Activated CD4-positive, alpha-beta memory T cell treated with anti-CD3 and anti-CD28 coated beads for 36 hours (primary cell): ENCODE measurements around the gene MMP10. TPM values are rescaled to one million over a fixed set of nuclear protein-coding genes. Genes with fewer than 3 reads are reported as not detected.

Experiments used
- CTCF ChIA-PET: fragments of 350-600 bp; sonication (Branson Sonifier 250); formaldehyde crosslinking; loops from one replicate; lab custom pipeline; 2021; ENCODE audit warnings: antibody characterized with exemption, inconsistent platforms; lab: Charles Lee
- POLR2A ChIA-PET: fragments of 350-600 bp; sonication (Branson Sonifier 250); formaldehyde crosslinking; loops from one replicate; lab custom pipeline; 2021; ENCODE audit warnings: antibody characterized with exemption; lab: Charles Lee
- DNase-seq: peaks from one replicate; pipeline ENCODE4 v3.0.0-alpha.2; 2020
- H3K27ac Mint-ChIP-seq: one replicate; pipeline ENCODE4 v1.8.0; 2021; ENCODE audit warnings: mixed read lengths
- H3K27me3 Mint-ChIP-seq: one replicate; pipeline ENCODE4 v1.8.0; 2021; ENCODE audit warnings: mixed read lengths
- H3K36me3 Mint-ChIP-seq: one replicate; pipeline ENCODE4 v1.8.0; 2021; ENCODE audit warnings: mixed read lengths
- H3K4me1 Mint-ChIP-seq: one replicate; pipeline ENCODE4 v1.8.0; 2021; ENCODE audit warnings: low read depth, mixed read lengths
- H3K4me3 Mint-ChIP-seq: one replicate; pipeline ENCODE4 v1.8.0; 2021; ENCODE audit warnings: mild to moderate bottlenecking, mixed read lengths
- H3K9me3 Mint-ChIP-seq: one replicate; pipeline ENCODE4 v1.8.0; 2021; ENCODE audit warnings: mixed read lengths
- intact Hi-C: fragments of 100-400 bp; cut with micrococcal nuclease; formaldehyde crosslinking; loops from one replicate; pipeline ENCODE4 v1.15.1; 2023
- total RNA-seq, 2 experiments: library from RNA; stranded (reverse); gene quantifications; one replicate each; pipeline ENCODE4 v1.2.3, GENCODE V29; 2021

MMP10 gene
- total RNA-seq: not detected

GRCh38 chr11:102780491-102780918 is at the start of gene MMP10:
TSS of gene MMP10 (minus strand) at chr11:102780628. CDS start at chr11:102780591, 37 bp downstream.
- DNase-seq: no peak

GRCh38 chr11:102829316-102830000 is 49.0 kb upstream of the MMP10 start:
- Mint-ChIP-seq H3K4me3 (no peak overlapping the region), H3K4me1 (no peaks in the 10 kb centered on the region), H3K27ac (no peak overlapping the region), H3K9me3 (no peaks in the 10 kb centered on the region), H3K36me3 (no peaks in the 10 kb centered on the region), H3K27me3 (peaks cover 25% of the 10 kb centered on the region)
- ChIA-PET CTCF (no interaction called here), POLR2A (no interaction called here)
- DNase-seq: no peak
- intact Hi-C loops: no loop called here

More at GRCh38 chr11:102780491-102780918, at the start of gene MMP10:
- Mint-ChIP-seq H3K4me3 (no peak within 1 kb of the TSS), H3K36me3 (no peaks in the 10 kb centered on the region), H3K9me3 (no peaks in the 10 kb centered on the region), H3K27me3 (peaks cover 7% of the 10 kb centered on the region), H3K4me1 (no peaks in the 10 kb centered on the region), H3K27ac (no peak within 1 kb of the TSS)
- intact Hi-C loops: no loop called here
- ChIA-PET POLR2A (no interaction called here), CTCF (no interaction called here)

DNA sequence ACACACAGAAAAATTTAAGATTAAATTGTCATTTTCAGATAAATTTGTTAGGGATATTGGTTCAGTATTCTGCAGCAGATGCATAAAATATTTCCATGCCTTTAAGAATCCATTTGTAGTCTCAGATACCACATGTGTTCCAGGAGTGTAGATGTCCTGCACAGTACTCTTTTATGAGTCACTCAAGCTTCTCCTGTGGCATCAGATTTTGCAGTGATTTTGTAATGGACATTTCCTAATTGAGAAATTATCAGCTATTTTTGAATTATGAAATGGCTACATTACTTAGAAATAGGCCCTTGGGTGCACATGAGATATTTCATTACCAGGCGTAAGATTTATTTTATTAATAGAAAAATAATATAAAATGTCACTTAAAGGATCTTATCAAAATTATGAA is 44.1 kb upstream of the MMP10 start:
- no peak for DNase-seq
- POLR2A ChIA-PET: no interaction called here
- Mint-ChIP-seq H3K4me1 (no peaks in the 10 kb centered on the region), H3K27me3 (peaks cover 9% of the 10 kb centered on the region), H3K36me3 (no peaks in the 10 kb centered on the region), H3K4me3 (no peak overlapping the region), H3K9me3 (no peaks in the 10 kb centered on the region), H3K27ac (no peak overlapping the region)
- CTCF ChIA-PET: no interaction called here
- intact Hi-C loops: no loop called here

GRCh38 chr11:102819491-102819890 is 39.1 kb upstream of the MMP10 start:
- DNase-seq: no peak
- no peaks in the 10 kb centered on the region for H3K27me3 Mint-ChIP-seq
- H3K9me3 Mint-ChIP-seq: peaks cover 3% of the 10 kb centered on the region
- intact Hi-C loops: no loop called here
- H3K4me3 Mint-ChIP-seq: no peak overlapping the region
- H3K4me1 Mint-ChIP-seq: no peaks in the 10 kb centered on the region
- H3K27ac Mint-ChIP-seq: no peak overlapping the region
- no peaks in the 10 kb centered on the region for H3K36me3 Mint-ChIP-seq
- CTCF ChIA-PET: no interaction called here
- POLR2A ChIA-PET: no interaction called here

DNA sequence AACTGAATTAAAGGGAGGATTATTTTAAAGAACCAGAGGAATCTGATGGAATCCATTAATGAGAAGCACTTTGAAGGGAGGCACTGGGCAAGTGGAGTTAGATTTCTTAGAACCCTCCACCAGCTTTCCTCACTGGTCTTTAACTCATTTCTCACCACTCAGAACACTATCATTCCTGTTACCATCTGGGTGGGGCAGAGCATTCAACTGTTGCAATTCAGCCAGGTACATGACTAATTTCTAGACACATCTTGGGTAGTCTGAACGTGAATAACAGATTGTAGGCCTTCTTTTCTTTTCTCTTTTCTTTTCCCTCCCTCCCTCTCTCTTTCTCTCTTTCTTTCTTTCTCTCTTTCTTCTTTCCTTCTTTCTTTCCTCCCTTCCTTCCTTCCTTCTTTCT is 33.1 kb upstream of the MMP10 start:
- no peaks in the 10 kb centered on the region for H3K4me1 Mint-ChIP-seq
- no peak for DNase-seq
- ChIA-PET POLR2A (no interaction called here), CTCF (no interaction called here)
- intact Hi-C loops: no loop called here
- no peaks in the 10 kb centered on the region for H3K36me3 Mint-ChIP-seq
- no peak overlapping the region for H3K4me3 Mint-ChIP-seq
- no peak overlapping the region for H3K27ac Mint-ChIP-seq
- H3K27me3 Mint-ChIP-seq: peaks cover 3% of the 10 kb centered on the region
- peaks cover 3% of the 10 kb centered on the region for H3K9me3 Mint-ChIP-seq

DNA sequence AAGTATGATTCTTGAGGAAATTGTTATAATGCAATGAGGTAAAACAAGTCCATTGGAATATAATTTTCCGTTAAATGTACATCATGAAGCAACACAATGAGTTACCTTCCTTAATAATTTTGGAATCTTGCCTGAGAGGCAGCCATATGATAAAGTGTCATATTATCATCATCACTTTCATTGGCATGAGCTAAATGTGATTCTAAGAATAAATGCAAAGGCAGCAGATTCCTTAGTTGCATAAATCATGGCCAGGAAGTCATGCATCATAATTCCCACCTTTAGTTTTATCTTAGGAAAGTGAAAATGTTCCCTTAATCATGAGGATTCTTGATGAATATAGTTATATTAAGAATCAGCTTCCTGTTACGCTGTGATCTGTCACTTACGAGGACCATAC is 31.8 kb upstream of the MMP10 start:
- peaks cover 5% of the 10 kb centered on the region for H3K27me3 Mint-ChIP-seq
- ChIA-PET CTCF (no interaction called here), POLR2A (no interaction called here)
- intact Hi-C loops: no loop called here
- H3K27ac Mint-ChIP-seq: no peak overlapping the region
- DNase-seq: no peak
- H3K4me3 Mint-ChIP-seq: no peak overlapping the region
- no peaks in the 10 kb centered on the region for H3K9me3 Mint-ChIP-seq
- no peaks in the 10 kb centered on the region for H3K4me1 Mint-ChIP-seq
- H3K36me3 Mint-ChIP-seq: no peaks in the 10 kb centered on the region

GRCh38 chr11:102810950-102811660 is 30.7 kb upstream of the MMP10 start:
- no peaks in the 10 kb centered on the region for H3K4me1 Mint-ChIP-seq
- ChIA-PET CTCF (interaction anchor here (0.9 to 2.2 kb wide), 2 partner anchors 100 to 129 kb away, joined by 3 to 5 read pairs; no protein-coding TSS in a partner anchor), POLR2A (no interaction called here)
- no peak overlapping the region for H3K27ac Mint-ChIP-seq
- no peaks in the 10 kb centered on the region for H3K9me3 Mint-ChIP-seq
- H3K36me3 Mint-ChIP-seq: no peaks in the 10 kb centered on the region
- peaks cover 5% of the 10 kb centered on the region for H3K27me3 Mint-ChIP-seq
- no peak for DNase-seq
- H3K4me3 Mint-ChIP-seq: no peak overlapping the region
- intact Hi-C loops: loop anchor here (2.0 kb wide), 1 partner anchor 130 kb away; no protein-coding TSS in a partner anchor

DNA sequence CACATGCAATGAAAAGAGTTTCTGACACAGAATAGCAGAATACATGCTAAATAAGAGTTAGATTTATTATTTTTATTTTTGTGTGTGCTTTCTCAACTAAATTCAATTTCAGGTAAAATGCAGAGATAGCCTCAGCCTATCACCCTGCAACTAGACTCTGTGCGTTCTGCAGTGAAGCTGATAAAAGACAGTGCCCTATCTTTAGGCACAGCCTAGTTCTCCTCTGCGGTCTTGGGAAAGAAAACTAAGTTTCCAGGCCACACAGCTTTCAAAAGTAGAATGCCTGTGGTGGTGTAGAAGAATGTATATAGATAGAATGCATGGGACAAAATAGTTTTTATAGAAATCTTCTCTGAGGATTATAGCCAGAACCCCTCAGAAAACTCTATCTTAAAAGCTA is 29.5 kb upstream of the MMP10 start:
- CTCF ChIA-PET: interaction anchor here (0.9 to 2.2 kb wide), 2 partner anchors 101 to 131 kb away, joined by 3 to 5 read pairs; no protein-coding TSS in a partner anchor
- Mint-ChIP-seq H3K36me3 (no peaks in the 10 kb centered on the region), H3K9me3 (no peaks in the 10 kb centered on the region), H3K27me3 (peaks cover 5% of the 10 kb centered on the region), H3K4me3 (no peak overlapping the region), H3K4me1 (no peaks in the 10 kb centered on the region), H3K27ac (no peak overlapping the region)
- no peak for DNase-seq
- intact Hi-C loops: loop anchor here (2.0 kb wide), 1 partner anchor 131 kb away; no protein-coding TSS in a partner anchor
- POLR2A ChIA-PET: no interaction called here

- Mint-ChIP-seq H3K4me3 (no peak overlapping the region), H3K27ac (no peak overlapping the region), H3K27me3 (peaks cover 9% of the 10 kb centered on the region), H3K4me1 (no peaks in the 10 kb centered on the region), H3K36me3 (no peaks in the 10 kb centered on the region), H3K9me3 (no peaks in the 10 kb centered on the region)
- peak; percentile 26 for DNase-seq
- ChIA-PET POLR2A (no interaction called here), CTCF (interaction anchor here (1.5 kb wide), 1 partner anchor 9 kb away, joined by 3 read pairs; no protein-coding TSS in a partner anchor)
- intact Hi-C loops: no loop called here
Measured at GRCh38 chr11:102807921-102808320, 27.5 kb upstream of the MMP10 start.

GRCh38 chr11:102806296-102806695 is 25.9 kb upstream of the MMP10 start:
- CTCF ChIA-PET: no interaction called here
- Mint-ChIP-seq H3K27ac (no peak overlapping the region), H3K9me3 (no peaks in the 10 kb centered on the region), H3K4me3 (no peak overlapping the region), H3K36me3 (no peaks in the 10 kb centered on the region), H3K27me3 (peaks cover 9% of the 10 kb centered on the region), H3K4me1 (no peaks in the 10 kb centered on the region)
- POLR2A ChIA-PET: no interaction called here
- DNase-seq: no peak
- intact Hi-C loops: no loop called here

DNA sequence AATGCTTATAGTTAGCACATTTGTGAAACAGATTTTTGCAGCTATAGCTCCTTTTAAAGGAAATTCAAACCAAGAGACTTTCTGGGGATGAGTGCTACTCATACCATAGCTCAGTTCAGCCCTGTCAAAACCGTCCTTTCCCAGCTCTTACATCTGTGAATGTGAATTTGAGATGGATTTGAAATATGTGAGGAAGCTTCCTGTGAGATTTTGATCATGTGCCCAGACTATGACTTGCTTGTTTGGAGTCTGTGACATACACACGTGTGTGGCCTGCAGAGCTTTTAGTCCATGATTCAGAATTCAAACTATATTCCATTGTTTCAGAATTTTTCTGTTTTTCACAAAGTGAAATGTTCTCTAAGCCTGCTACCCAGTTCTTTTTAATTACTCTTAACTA is 21.9 kb upstream of the MMP10 start:
- ChIA-PET POLR2A (no interaction called here), CTCF (no interaction called here)
- Mint-ChIP-seq H3K27me3 (peaks cover 4% of the 10 kb centered on the region), H3K9me3 (no peaks in the 10 kb centered on the region), H3K4me3 (no peak overlapping the region), H3K4me1 (no peaks in the 10 kb centered on the region), H3K27ac (no peak overlapping the region), H3K36me3 (no peaks in the 10 kb centered on the region)
- intact Hi-C loops: no loop called here
- DNase-seq: no peak

DNA sequence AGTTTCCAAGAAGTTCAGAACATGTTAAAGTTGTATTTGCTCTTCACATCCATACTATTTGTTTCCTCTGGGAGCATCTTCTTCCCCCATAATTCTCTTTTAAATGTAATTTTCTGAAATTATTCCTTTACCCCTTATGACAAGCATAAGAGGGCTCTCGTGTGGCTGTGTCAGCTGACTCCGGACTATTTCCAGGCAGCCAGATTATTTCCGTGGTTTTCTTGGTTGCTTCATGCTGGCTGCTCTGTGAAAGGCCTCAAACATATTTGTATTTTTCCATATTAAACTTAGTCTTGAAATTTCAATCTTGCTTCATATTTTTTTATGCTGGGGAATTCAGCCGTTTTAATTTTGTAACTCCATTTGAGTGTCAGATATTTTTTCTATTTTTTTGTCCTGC is 20.3 kb upstream of the MMP10 start:
- Mint-ChIP-seq H3K27me3 (peaks cover 4% of the 10 kb centered on the region), H3K4me3 (no peak overlapping the region), H3K4me1 (no peaks in the 10 kb centered on the region), H3K9me3 (no peaks in the 10 kb centered on the region), H3K27ac (no peak overlapping the region), H3K36me3 (no peaks in the 10 kb centered on the region)
- ChIA-PET POLR2A (no interaction called here), CTCF (no interaction called here)
- no peak for DNase-seq
- intact Hi-C loops: no loop called here
